ENCODE results near the gene POU3F4.

POU3F4 gene

DNA sequence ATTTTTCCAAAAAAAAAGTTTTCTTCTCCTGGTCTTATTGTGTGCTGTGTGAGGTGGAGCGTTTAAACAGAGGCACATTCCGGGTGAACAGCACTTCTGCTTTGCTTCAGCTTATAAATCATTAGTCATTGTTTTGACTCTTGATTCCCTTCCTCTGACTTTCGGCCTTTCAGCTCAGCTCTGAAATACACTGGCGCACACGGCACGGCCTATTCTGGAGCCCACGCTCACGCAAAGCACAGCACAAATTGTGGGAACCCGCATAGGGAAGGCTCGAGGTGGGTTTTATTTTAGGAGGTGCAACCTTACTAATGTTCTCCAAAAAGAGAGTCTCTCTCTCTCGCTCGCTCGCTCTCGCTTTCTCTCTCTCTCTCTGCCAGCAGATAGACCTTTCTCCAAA is 4.0 kb downstream of the POU3F4 start:
- no peaks in the 10 kb centered on the region for H3K27me3 ChIP-seq (replicated peaks; ENCODE audit: control insufficient read depth, insufficient read depth, low read length, poor library complexity, severe bottlenecking)
- H3K27ac ChIP-seq (ENCODE audit: insufficient read depth, low read length, poor library complexity, severe bottlenecking): no peak overlapping the region
- H3K4me1 ChIP-seq (ENCODE audit: control insufficient read depth, insufficient read depth, low read length, poor library complexity, severe bottlenecking): no peaks in the 10 kb centered on the region
- no peak for DNase-seq
- H3K4me3 ChIP-seq (ENCODE audit: insufficient read depth, low read depth, low read length, poor library complexity, severe bottlenecking): no peak overlapping the region
- H3K9me3 ChIP-seq (ENCODE audit: control insufficient read depth, low read length): no peaks in the 10 kb centered on the region
- no peaks in the 10 kb centered on the region for H3K36me3 ChIP-seq (ENCODE audit: control insufficient read depth, insufficient read depth, low read length)

- no peaks in the 10 kb centered on the region for H3K4me1 ChIP-seq (ENCODE audit: control insufficient read depth, insufficient read depth, low read length, poor library complexity, severe bottlenecking)
- H3K27ac ChIP-seq (ENCODE audit: insufficient read depth, low read length, poor library complexity, severe bottlenecking): no peak overlapping the region
- DNase-seq: no peak
- no peaks in the 10 kb centered on the region for H3K9me3 ChIP-seq (ENCODE audit: control insufficient read depth, low read length)
- no peak overlapping the region for H3K4me3 ChIP-seq (ENCODE audit: insufficient read depth, low read depth, low read length, poor library complexity, severe bottlenecking)
- H3K36me3 ChIP-seq (ENCODE audit: control insufficient read depth, insufficient read depth, low read length): no peaks in the 10 kb centered on the region
- no peaks in the 10 kb centered on the region for H3K27me3 ChIP-seq (replicated peaks; ENCODE audit: control insufficient read depth, insufficient read depth, low read length, poor library complexity, severe bottlenecking)
These were observed 8.5 kb downstream of the POU3F4 start for GRCh38 chrX:83516597-83516996.

DNA sequence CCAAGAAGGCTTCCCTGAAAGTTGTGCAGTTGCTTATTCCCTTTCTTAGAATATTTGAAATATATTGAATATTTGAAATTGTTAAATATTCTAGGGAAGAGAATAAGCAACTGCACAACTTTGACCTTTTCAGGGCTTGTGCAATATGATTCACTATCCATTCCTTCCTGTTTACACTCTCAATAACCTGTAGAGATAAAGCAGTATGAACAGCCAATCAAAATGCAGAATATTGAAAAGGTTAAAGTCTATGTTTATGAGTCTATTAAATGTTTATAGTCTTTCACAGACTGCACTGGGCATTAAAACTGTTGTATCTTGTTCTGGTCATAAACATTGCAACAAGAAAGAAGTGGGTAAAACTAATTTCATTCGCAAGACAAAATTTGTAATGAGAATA is 13.8 kb downstream of the POU3F4 start:
- DNase-seq: no peak
- Histone ChIP-seq H3K9me3 (ENCODE audit: control insufficient read depth, low read length) (no peaks in the 10 kb centered on the region), H3K4me1 (ENCODE audit: control insufficient read depth, insufficient read depth, low read length, poor library complexity, severe bottlenecking) (no peaks in the 10 kb centered on the region), H3K27me3 (replicated peaks; ENCODE audit: control insufficient read depth, insufficient read depth, low read length, poor library complexity, severe bottlenecking) (no peaks in the 10 kb centered on the region), H3K27ac (ENCODE audit: insufficient read depth, low read length, poor library complexity, severe bottlenecking) (no peak overlapping the region), H3K36me3 (ENCODE audit: control insufficient read depth, insufficient read depth, low read length) (no peaks in the 10 kb centered on the region), H3K4me3 (ENCODE audit: insufficient read depth, low read depth, low read length, poor library complexity, severe bottlenecking) (no peak overlapping the region)

DNA sequence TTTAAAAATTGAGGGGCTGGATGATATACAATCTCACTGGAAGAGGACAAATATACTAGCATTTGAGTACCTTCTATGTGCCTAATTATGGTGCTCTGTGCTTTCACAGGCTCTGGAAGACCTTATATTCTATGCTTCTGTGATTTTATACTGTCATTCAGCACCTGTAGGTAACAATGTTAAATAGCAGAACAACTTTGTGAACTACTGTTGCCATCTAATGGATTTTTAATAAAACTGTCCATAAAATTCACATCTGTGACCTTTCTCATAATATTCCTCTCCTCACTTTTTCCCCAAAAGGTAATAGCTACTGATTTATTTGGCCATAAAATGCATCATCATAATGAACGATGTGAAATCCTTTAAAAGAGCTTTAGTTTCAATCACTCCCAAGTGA is 21.9 kb downstream of the POU3F4 start:
- no peaks in the 10 kb centered on the region for H3K36me3 ChIP-seq (ENCODE audit: control insufficient read depth, insufficient read depth, low read length)
- DNase-seq: no peak
- H3K4me3 ChIP-seq (ENCODE audit: insufficient read depth, low read depth, low read length, poor library complexity, severe bottlenecking): no peak overlapping the region
- no peak overlapping the region for H3K27ac ChIP-seq (ENCODE audit: insufficient read depth, low read length, poor library complexity, severe bottlenecking)
- no peaks in the 10 kb centered on the region for H3K4me1 ChIP-seq (ENCODE audit: control insufficient read depth, insufficient read depth, low read length, poor library complexity, severe bottlenecking)
- H3K9me3 ChIP-seq (ENCODE audit: control insufficient read depth, low read length): no peaks in the 10 kb centered on the region
- H3K27me3 ChIP-seq (replicated peaks; ENCODE audit: control insufficient read depth, insufficient read depth, low read length, poor library complexity, severe bottlenecking): no peaks in the 10 kb centered on the region

- no peaks in the 10 kb centered on the region for H3K9me3 ChIP-seq (ENCODE audit: control insufficient read depth, low read length)
- no peaks in the 10 kb centered on the region for H3K36me3 ChIP-seq (ENCODE audit: control insufficient read depth, insufficient read depth, low read length)
- H3K27ac ChIP-seq (ENCODE audit: insufficient read depth, low read length, poor library complexity, severe bottlenecking): no peak overlapping the region
- DNase-seq: no peak
- H3K27me3 ChIP-seq (replicated peaks; ENCODE audit: control insufficient read depth, insufficient read depth, low read length, poor library complexity, severe bottlenecking): no peaks in the 10 kb centered on the region
- H3K4me1 ChIP-seq (ENCODE audit: control insufficient read depth, insufficient read depth, low read length, poor library complexity, severe bottlenecking): no peaks in the 10 kb centered on the region
- no peak overlapping the region for H3K4me3 ChIP-seq (ENCODE audit: insufficient read depth, low read depth, low read length, poor library complexity, severe bottlenecking)
These were observed 27.5 kb downstream of the POU3F4 start for GRCh38 chrX:83535417-83536196.

Data from effector memory CD4-positive, alpha-beta T cell (primary cell).